HFF-Myc (cell line): Measurements from ENCODE around the gene TMOD1.

Experiments used
- DNase-seq: peaks from one replicate; pipeline ENCODE4 v3.0.0-alpha.2; 2011; ENCODE audit warnings: low read depth; ENCODE audit errors: extremely low read depth
- H3K4me3 ChIP-seq: replicated peaks from 2 replicates; pipeline ENCODE4 v1.5.1; 2011; ENCODE audit warnings: low read depth, mild to moderate bottlenecking, control low read depth, low read length
- CTCF ChIP-seq: IDR thresholded peaks from 2 replicates; pipeline ENCODE4 v1.5.1; 2012; ENCODE audit warnings: mild to moderate bottlenecking, low read depth, low read length, control low read depth; ENCODE audit errors: missing control alignments

TMOD1 gene

GRCh38 chr9:97510797-97511654 is 9.6 kb downstream of the TMOD1 start:
- no peak for TF ChIP-seq CTCF
- peak; percentile 40 for DNase-seq

DNA sequence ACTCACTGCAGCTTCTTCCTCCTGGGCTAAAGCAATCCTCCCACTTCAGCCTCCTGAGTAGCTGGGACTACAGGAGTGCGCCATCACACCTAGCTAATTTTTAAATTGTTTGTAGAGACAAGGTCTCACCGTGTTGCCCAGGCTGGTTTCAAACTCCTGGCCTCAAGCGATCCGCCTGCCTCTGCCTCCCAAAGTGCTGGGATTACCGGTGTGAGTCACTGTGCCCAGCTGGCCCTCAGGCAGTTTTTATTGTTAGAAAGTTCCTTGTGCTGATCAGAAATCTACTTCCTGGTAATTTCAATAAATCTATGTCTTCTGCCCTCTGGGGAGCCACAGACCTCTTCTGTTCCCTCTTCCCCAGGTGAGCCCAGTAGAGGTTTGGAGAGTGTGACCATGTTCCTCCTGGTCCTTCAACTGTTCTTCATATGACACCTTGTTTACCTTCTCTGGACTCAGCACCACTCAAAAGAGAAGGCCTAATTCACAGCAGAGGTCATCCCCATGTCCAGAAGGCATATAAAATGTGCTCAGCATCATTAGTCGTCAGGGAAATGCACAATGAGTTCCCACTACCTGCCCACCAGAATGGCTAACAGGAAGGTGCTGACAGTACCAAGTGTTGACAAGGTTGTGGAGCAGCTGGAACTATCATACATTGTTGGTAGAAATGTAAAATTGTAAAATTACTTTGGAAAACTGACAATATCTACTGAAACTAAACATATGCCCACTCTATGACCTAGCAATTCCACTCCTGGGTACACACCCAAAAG is 10.4 kb downstream of the TMOD1 start:
- DNase-seq: no peak
- no peak for TF ChIP-seq CTCF
- no peak overlapping the region for H3K4me3 ChIP-seq

More at GRCh38 chr9:97510797-97511654, 9.6 kb downstream of the TMOD1 start:
- H3K4me3 ChIP-seq: no peak overlapping the region

- no peak for DNase-seq
- H3K4me3 ChIP-seq: no peak overlapping the region
- no peak for TF ChIP-seq CTCF
Observed at GRCh38 chr9:97512966-97513560, 11.6 kb downstream of the TMOD1 start.

DNA sequence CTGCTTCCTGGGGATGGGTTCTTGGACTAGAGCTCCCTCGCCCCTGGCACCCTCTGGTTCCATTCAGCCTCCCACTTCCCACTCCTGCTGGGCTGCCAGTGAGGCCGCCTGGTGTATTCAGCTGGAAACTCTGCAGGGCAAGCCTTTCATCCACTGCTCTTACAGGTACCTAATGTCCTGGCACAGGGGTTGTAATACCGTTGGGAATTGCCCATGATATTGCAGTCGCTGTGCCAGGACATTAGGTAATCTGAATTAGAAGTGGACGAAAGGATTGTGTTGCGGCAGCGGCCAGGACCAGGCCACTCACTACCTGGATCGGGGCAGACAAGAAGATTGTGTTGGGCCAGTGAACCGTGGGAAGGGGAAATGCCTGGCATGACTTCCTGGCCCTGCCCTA is 13.1 kb downstream of the TMOD1 start:
- no peak for DNase-seq
- TF ChIP-seq CTCF: no peak
- H3K4me3 ChIP-seq: no peak overlapping the region

- no peak for DNase-seq
- TF ChIP-seq CTCF: no peak
- H3K4me3 ChIP-seq: no peak overlapping the region
Observed at GRCh38 chr9:97515662-97516061, 14.2 kb downstream of the TMOD1 start.

DNA sequence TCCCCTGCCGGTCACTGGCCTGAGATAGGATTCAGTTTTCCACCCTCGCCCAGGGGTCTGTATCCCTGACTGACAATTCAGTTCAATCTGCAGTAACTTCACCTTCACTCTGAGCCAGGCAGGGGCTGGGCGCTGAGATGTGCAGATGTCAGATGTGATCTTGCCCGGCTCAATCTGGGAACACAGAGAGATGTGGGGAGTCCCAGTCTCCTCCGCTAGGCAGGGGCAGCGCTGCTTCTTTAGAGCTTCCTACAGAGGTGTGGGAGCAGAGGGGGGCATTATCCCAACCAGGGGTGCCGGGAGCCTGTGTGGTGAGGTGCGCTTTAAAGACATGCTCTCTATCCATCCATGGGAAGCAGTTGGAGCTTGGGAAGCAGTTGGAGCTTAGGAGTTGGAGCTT is 14.6 kb downstream of the TMOD1 start:
- no peak for DNase-seq
- no peak for TF ChIP-seq CTCF
- no peak overlapping the region for H3K4me3 ChIP-seq
